ENCODE data around the gene CARD10. TPM values are rescaled to one million over a fixed set of nuclear protein-coding genes. Genes with fewer than 3 reads are reported as not detected.

Gene CARD10
- polyA plus RNA-seq, 1 of the 3 experiments (the other 2 are of a cell fraction): 14.5 TPM

GRCh38 chr22:37445501-37445900, 73.7 kb downstream of the CARD10 start (continued):
- TF ChIP-seq PBX3 (IDR thresholded peaks at IDR 0.05) (no peak), GABPA (IDR thresholded peaks at IDR 0.05; ENCODE audit: low read depth) (no peak), SMC3 (IDR thresholded peaks at IDR 0.05; ENCODE audit: low read depth, low read length) (no peak), USF1 (IDR thresholded peaks at IDR 0.05; ENCODE audit: borderline replicate concordance, low read depth) (no peak)

- no peaks in the 10 kb centered on the region for H3K36me3 ChIP-seq (replicated peaks in 1 of 2; ENCODE audit: control insufficient read depth in 1 of 2, insufficient read depth in 2 of 2, low read length in 1 of 2)
- DNase-seq: no peak
- H3K27ac ChIP-seq (ENCODE audit: low read depth in 2 of 2, low read length in 1 of 2): no peak overlapping the region
- POLR2A ChIA-PET: no interaction called here
- H3K4me3 ChIP-seq (ENCODE audit: low read depth in 2 of 2, low read length in 1 of 2): no peak overlapping the region
- H3K4me1 ChIP-seq (ENCODE audit: control insufficient read depth in 1 of 2, insufficient read depth in 2 of 2, low read depth in 1 of 2, low read length in 1 of 2): no peaks in the 10 kb centered on the region; a peak in 1 of 4 replicates
- no peak overlapping the region for H3K4me2 ChIP-seq
- no peaks in the 10 kb centered on the region for H3K9me3 ChIP-seq
- no peaks in the 10 kb centered on the region for H3K79me2 ChIP-seq (ENCODE audit: insufficient read depth)
- no peaks in the 10 kb centered on the region for H3F3A ChIP-seq (replicated peaks; ENCODE audit: insufficient read depth)
- no peak overlapping the region for H2AFZ ChIP-seq (ENCODE audit: low read depth)
- 90% methylated on average over 7 of the region's 7 CpGs for WGBS (ENCODE audit: low lambda C conversion rate)
- no peak overlapping the region for H3K9ac ChIP-seq
- CTCF ChIA-PET: interaction anchor here (1.2 to 2.4 kb wide), 4 partner anchors 13 to 245 kb away, joined by 3 to 10 read pairs (median 4); no protein-coding TSS in a partner anchor
- no peaks in the 10 kb centered on the region for H3K27me3 ChIP-seq (ENCODE audit: insufficient read depth)
- no peaks in the 10 kb centered on the region for H3K9me2 ChIP-seq
- no peak for TF ChIP-seq RFX5 (IDR thresholded peaks at IDR 0.05; ENCODE audit: low read length)
- TF ChIP-seq PBX3 (IDR thresholded peaks at IDR 0.05): no peak
- no peak for TF ChIP-seq NRF1 (IDR thresholded peaks at IDR 0.05; ENCODE audit: low read depth, low read length)
- TF ChIP-seq EP300 (IDR thresholded peaks at IDR 0.05; ENCODE audit: borderline replicate concordance in 1 of 2, low read depth in 1 of 2, low read length in 1 of 2): no peak
- TF ChIP-seq CHD2 (IDR thresholded peaks at IDR 0.05; ENCODE audit: low read length, partially characterized antibody): no peak
- TF ChIP-seq EZH2phosphoT487 (IDR thresholded peaks at IDR 0.05; ENCODE audit: borderline replicate concordance, low read depth): no peak
- no peak for TF ChIP-seq MXI1 (IDR thresholded peaks at IDR 0.05; ENCODE audit: low read depth, low read length)
- TF ChIP-seq TCF12 (IDR thresholded peaks at IDR 0.05): no peak
- no peak for TF ChIP-seq FOSL2 (IDR thresholded peaks at IDR 0.05; ENCODE audit: borderline replicate concordance, low read depth)
- no peak for TF ChIP-seq NFIC (IDR thresholded peaks at IDR 0.05; ENCODE audit: borderline replicate concordance)
- TF ChIP-seq GATA2 (CRISPR knock-in tag; IDR thresholded peaks at IDR 0.05): no peak
- no peak for TF ChIP-seq FOXM1 (IDR thresholded peaks at IDR 0.05; ENCODE audit: low read depth)
- H4K20me1 ChIP-seq (ENCODE audit: insufficient read depth): no peaks in the 10 kb centered on the region
Observed at GRCh38 chr22:37443977-37444376, 75.2 kb downstream of the CARD10 start.

All from SK-N-SH (cell line).